SH-SY5Y (cell line): Measurements from ENCODE around the gene BPI.

Source experiments
- GATA2 ChIP-seq: IDR thresholded peaks from 2 replicates; pipeline ENCODE4 v1.6.1; 2011; ENCODE audit warnings: mild to moderate bottlenecking, low read depth, low read length
- GATA3 ChIP-seq: IDR thresholded peaks from 2 replicates; pipeline ENCODE4 v1.6.1; 2011; ENCODE audit warnings: low read depth, mild to moderate bottlenecking, low read length, moderate library complexity

Gene BPI

DNA sequence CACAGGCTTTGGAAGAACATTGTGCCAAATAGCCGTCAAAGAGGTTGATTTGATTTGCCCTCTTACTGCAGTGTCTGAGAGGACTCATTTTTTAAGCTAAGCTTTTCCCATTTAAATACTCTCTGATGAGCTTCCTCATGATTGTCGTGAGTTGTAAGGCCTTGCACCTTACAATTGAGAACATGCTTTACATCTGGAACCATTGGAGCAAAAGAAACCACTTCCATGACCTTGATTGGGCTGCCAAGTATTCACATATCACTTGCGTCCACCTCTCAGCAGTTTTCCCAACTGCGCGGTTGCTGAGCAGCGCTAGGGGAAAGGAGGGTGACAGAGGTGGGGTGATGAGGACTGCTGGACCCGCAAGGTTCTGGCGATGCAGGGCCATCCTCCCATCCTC, 30.1 kb downstream of the BPI start:
- no peak for TF ChIP-seq GATA2
- no peak for TF ChIP-seq GATA3

DNA sequence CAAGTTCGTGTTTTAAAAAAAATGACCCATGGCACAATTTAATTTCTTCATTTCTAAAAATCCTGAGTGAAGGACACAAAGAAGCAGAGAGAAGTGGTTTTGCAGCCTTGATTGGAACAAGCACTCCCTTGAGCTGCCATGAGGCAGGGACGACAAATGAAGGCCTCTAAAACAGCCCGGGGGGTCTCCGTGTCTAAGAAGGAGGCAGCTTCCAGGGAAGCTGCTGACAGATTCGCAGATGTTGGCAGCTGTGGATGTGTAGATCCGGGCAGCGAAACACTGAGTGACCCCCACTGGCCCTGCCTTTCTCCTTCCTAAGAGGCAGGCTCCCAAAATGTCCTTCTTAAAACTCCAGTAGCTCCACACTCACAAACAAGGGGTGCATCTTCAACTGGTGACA, 32.8 kb downstream of the BPI start:
- no peak for TF ChIP-seq GATA3
- TF ChIP-seq GATA2, result no peak

DNA sequence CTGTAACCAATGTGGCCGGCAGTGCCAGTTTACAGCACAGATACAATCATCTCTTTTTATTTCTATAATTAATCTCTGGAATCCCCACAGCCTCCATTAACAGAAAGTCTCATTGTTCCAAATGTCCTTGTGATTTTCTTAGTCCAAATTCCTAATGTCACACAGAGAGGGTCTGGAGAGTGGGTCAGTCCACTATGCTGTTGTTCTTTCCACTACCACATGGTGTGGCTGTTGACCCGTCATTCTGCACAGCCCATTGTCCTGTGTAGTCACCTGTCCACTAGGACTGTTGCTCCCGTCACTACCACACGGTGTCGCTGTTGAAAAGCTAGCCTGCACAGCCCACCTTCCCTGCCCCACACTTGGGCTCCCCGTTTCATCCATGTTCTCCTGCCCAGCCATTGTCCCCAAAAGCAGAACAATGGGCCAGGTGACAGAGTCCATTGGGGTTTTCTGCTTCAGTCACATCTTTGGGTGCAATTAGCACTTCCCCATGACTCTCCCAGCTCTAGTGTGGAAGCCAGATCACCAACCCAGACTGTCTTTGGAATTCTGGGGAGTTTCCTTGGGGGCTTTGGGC, 33.7 kb downstream of the BPI start:
- TF ChIP-seq GATA2 (no peak), GATA3 (no peak)

DNA sequence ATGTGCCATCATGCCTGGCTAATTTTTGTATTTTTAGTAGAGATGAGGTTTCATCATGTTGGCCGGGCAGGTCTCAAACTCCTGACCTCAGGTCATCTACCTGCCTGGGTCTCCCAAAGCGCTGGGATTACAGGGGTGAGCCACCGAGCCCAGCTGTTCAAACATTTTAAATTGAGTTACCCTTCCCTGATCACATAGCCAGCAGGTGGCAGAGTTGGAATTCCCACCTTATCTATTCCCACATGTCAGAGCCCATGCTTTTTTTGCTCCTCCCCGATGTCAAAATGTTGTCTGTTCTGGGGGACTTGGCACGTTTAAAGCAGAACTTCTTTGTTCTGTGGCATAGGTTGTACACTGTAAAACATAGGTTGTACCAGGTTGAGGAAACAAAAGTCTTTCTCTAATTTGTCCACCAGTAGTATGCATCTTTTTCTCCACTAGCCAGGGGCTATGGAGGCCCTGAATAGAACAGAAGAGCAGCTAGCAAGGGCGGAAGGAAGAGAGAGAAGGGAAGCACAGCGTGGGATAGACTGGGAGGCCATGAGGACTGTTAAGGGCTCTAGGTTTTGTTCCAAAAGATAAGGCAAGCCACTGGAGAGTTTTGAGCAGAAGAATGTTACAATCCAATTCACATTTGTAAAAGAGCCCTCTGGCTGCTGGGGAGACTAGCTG, 35.0 kb downstream of the BPI start:
- TF ChIP-seq GATA3 (no peak), GATA2 (no peak)

DNA sequence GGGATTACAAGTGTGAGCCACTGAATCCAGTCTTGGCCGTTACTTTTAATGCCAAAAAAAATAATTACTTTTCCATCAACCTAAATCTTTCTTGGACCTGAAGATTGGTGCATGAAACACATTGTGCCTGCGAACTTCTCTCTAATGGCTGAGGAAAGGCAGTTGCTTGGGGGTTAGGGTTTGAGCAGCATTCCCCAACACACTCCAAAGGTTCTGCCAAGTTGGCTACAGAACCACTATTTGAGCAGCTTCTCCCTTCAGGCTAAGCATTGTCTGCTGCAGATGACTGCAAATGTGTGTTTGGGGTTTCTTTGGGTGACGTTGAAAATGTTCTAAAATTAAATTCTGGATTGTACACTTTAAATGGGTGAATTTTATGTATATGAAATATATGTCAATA, 36.0 kb downstream of the BPI start:
- TF ChIP-seq GATA3, result no peak
- TF ChIP-seq GATA2, result no peak

DNA sequence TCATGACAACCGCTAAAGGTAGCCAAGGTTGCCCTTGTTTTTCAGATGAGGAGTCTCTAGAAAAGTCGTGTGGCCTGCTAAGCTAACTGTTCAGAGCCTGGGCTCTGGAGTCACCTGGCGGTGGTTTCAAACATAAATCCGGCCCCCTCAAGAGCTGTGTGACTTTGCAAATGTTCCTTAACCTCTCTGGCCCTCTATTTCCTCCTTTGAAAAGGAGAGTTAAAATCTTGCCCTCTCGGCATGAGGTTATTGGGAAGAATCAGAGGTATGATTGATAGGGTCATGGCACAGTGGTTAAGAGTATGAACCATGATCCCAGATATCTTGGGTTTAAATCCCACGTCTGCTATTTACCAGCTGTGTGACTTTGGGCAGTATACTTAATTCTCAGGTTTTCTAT, 36.7 kb downstream of the BPI start:
- TF ChIP-seq GATA3 (no peak), GATA2 (no peak)

DNA sequence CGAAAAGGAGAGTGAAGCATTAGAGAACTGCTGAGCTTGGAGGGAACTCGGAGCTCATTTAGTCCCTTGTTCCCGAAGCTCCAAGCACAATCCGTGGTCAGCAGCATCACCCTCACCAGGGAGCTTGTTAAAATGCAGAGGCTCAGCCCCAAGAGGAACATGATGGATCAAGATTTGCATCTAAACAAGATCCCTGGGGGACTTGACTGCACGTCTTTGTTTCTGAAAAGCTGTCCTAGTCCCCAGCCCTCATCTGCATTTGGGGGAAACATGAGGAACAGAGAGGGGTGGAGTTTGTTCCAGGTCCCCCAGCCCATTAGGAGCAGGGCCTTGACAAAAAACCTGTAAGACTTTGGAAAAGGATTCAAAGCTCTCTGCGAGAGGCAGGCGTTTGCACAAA, 38.3 kb downstream of the BPI start:
- TF ChIP-seq GATA2, result no peak
- no peak for TF ChIP-seq GATA3

DNA sequence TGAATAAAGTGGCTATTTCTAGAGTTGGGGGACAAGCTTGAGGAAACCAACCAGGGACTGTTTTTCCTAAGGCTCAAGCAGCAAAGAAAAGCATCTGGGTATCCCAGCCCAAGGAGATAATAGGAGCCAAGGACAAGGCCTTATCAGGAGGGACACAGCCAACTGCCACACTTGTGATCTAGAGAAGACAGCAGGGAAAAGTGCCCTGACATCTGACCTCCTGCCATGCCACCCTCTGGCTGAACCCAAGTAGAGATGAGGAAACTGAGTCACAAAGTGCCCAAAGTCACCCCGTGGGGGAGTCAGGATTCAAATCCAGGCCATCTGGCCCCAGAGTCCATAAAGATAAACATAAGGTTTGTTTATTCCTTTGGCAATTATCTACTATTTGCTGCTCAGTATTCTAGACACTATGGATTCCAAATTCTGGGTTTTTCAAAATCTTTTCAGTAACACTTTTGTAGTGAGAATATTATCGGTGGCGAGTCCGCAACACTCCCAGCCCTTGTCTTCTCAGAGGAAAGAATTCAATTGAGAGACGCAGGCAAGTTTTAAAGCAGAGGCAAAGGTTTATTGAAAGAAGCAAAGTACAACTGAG, 38.9 kb downstream of the BPI start:
- no peak for TF ChIP-seq GATA2
- TF ChIP-seq GATA3, result no peak

DNA sequence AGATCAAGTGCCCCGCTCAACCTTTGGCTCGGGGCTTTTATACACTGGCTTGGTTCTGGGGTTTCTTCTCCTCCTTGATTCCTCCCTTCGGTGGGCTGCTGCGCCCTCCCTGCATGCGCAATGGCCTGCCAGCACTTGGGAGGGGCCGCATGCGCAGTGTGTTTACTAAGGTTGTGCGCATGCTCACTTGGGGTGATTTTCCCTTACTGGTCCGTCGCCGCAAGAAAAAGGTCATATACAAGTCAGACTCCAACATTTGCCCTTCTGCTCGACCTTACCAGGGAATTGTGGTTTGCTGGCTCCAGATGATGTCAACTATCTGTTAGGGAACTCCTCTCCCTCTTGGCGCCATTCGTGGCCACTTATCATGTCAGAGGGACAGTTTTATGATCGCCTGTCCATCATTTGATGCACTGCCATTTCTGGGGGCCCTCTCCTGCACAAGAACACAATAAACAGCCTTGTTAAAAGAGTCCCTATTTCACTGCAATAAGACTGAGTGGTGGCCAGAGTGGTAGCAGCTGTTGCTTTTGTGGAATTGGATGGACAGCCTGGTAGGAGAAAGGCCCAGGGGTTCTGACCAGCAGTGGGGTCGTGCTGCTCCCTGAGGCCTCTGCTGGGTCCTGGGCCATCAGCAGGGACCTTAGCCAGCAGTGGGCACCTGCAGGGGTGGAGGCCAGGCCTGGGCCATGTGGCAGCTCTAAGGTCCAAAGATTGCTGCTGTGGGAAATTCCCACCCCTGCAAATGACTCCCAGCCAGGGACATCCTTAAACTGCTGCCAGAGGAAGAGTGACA, 39.6 kb downstream of the BPI start:
- TF ChIP-seq GATA3, result no peak
- TF ChIP-seq GATA2, result no peak

DNA sequence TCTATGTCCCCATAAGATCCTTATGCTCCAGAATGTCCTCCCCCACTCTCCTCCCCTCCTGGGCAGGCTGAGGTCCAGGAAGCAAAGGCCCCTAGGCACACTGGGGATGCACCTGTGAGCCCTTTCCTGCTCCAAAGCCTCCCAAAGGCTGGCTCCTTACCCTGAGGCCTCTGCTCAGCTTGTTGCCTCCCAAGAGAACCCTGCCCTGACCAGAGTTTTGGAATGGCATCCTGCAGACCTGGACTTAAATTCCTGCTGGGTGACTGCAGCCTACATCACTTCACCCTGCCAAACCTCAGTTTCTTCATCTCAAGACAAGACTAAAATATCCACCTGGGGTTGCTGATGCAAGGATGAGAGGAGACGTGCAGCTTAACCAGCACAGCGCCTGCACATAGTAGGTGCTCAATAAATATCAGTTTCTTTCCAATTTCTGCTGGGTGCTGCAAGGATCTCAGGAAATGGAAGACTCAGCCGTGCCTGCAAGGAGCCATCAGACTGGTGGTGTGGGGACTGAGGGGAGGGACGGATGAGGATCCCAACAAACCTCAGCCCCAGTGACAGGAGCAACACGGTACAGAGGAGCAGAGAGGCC, 40.2 kb downstream of the BPI start:
- no peak for TF ChIP-seq GATA3

DNA sequence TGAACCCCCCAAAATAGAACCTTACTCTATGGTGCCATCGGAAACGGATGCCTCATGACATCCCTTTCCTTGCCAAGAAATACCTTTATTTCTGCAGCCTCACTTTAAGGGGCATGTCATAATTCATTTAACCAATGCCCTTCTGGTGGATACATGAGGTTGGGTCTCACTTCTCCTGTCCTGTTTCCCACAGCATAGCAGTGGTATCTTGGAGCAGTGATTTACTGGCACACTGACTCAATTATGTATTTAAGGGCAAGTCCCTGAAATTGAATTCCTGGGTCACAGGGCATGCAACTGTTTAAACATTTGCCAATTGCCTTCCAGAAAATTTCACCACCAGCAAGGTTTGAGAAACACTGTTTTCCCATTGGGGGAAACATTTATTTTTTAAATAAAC, 41.7 kb downstream of the BPI start:
- TF ChIP-seq GATA3 (no peak), GATA2 (no peak)

DNA sequence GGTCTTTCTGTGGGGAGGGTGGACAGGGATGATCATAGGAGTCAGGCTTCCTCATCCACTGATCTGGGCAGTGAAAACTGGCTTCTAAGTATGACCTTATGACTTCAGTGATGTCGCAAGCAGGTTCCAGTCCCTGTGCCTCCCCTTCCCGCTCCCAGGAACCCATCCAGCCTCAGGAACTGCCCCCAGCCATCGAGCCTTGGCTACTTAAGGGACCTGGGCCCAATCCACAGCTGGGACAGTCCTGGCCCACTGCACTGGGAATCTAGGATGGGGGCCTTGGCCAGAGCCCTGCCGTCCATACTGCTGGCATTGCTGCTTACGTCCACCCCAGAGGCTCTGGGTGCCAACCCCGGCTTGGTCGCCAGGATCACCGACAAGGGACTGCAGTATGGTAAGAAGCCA, 42.3 kb downstream of the BPI start, which contains the start of gene LBP:
Gene LBP, plus strand, starts transcription at position 236 of the 405 bp plus-strand sequence. Its CDS starts 35 bp downstream, at position 271.
- TF ChIP-seq GATA2 (no peak), GATA3 (no peak)

DNA sequence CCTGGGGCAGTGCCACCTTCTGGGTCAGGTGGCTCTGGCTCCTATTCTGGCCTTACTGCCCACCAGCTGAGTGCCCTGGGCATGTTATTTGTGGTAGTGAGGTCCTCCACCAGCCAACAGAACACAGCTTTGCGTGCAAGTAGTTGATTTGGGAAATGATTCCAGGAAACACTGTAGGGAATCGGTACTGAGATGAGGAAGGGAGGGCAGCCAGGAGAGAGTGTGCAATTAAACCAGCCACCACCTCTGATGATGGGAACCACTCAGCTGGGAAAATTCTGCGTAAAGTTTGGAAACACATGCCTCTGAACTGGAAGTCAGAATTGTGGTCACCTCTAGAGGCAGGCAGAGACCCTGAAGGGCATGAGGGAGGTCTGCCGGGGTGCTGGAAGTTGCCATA, 42.8 kb downstream of the BPI start:
- TF ChIP-seq GATA2 (no peak), GATA3 (no peak)

DNA sequence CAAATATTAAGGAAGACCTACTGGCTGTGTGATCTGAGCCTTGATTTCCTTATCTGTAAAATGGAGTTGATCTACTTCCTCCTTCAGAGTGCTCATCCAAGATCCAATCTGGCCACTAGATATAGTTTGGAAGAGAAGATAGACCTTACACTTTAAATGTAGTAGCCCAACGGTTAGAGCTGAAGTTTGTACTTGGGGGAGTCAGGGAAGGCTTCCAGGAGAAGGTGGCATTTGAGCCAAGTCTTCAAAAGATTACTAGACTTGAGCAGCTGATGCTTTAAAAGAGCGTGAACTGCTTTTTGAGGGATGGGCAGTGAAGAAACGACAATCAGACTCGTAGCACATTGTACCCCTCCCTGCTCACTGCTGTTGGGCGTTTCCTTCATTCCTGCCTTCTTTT, 45.9 kb downstream of the BPI start:
- TF ChIP-seq GATA3, result no peak
- no peak for TF ChIP-seq GATA2

DNA sequence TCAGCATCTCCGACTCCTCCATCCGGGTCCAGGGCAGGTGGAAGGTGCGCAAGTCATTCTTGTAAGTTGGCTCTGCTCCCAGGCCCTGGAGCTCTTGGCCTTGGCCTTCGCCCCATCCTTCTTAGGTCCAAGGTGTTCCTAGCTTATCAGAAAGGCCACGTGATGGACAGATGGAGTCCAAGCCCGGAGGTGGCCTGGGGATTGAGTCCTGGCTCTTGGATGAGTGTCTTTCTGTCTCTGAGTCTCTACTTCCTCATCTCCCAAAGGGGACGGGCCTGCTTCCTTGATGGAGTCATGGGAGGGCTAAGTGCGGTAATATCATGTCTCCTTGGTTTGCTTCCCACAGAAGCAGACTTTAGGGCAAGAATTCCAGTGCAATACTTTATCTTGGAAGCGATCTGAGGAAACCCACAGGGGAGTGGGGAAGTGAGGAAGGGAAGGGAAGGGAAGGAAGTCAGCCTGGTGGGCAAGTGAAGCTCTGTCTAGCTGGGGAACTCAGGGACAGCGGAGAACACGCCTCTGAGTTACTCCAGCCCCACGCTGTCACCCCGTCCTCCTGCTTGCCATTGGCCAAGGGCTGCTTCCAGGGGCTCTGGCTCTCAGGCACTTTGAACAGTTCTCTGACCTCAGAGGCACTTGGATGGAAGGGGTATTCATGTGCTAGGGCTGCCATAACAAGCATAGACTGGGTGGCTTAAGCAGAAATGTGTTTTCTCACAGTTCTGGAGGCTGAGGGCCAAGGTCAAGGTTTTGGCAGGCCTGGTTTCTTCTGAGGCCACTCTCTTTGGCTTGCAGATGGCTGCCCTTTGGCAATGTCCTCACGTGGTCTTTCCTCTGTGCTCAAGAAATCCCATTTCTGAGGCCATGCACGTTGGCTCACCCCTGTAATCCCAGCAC, 47.2 kb downstream of the BPI start:
- no peak for TF ChIP-seq GATA3
- no peak for TF ChIP-seq GATA2
